ENCODE measurements around the gene ABCB8. TPM values are rescaled to one million over a fixed set of nuclear protein-coding genes. Genes with fewer than 3 reads are reported as not detected.

The ABCB8 gene
- polyA plus RNA-seq, 1 of the 3 experiments (the other 2 are of a cell fraction) = 36.0 TPM

Other genes starting within 250 kb of the ABCB8 start
- gene TMEM176B, start 228.1 kb upstream of the ABCB8 start, polyA plus RNA-seq (2012; rRNA removed) = 0.15 TPM in 1 of 2 replicates, not detected in the other
- gene TMEM176A, start 227.7 kb upstream of the ABCB8 start, polyA plus RNA-seq (2012; rRNA removed) = not detected in 2 replicates
- not detected in 2 replicates for gene AOC1, start 175.9 kb upstream of the ABCB8 start, polyA plus RNA-seq (2012; rRNA removed)
- 2.2 and 6.4 TPM in 2 replicates for gene KCNH2, start 50.1 kb upstream of the ABCB8 start, polyA plus RNA-seq (2012; rRNA removed)
- gene NOS3, start 37.4 kb upstream of the ABCB8 start, polyA plus RNA-seq (2012; rRNA removed) = 0.15 and 0.41 TPM in 2 replicates
- 0.52 and 0.67 TPM in 2 replicates for gene ATG9B, start 4.0 kb upstream of the ABCB8 start, polyA plus RNA-seq (2012; rRNA removed)
- gene ASIC3, start 20.1 kb downstream of the ABCB8 start, polyA plus RNA-seq (2012; rRNA removed) = 4.0 and 4.5 TPM in 2 replicates
- 123 and 125 TPM in 2 replicates for gene CDK5, start 29.4 kb downstream of the ABCB8 start, polyA plus RNA-seq (2012; rRNA removed)
- gene SLC4A2, start 31.1 kb downstream of the ABCB8 start, polyA plus RNA-seq (2012; rRNA removed) = 123 and 167 TPM in 2 replicates
- 125 and 148 TPM in 2 replicates for gene FASTK, start 52.4 kb downstream of the ABCB8 start, polyA plus RNA-seq (2012; rRNA removed)
- 37.8 and 60.6 TPM in 2 replicates for gene TMUB1, start 55.0 kb downstream of the ABCB8 start, polyA plus RNA-seq (2012; rRNA removed)
- 108 and 126 TPM in 2 replicates for gene AGAP3, start 58.0 kb downstream of the ABCB8 start, polyA plus RNA-seq (2012; rRNA removed)
- not detected in 2 replicates for gene GBX1, start 139.2 kb downstream of the ABCB8 start, polyA plus RNA-seq (2012; rRNA removed)
- gene ASB10, start 158.8 kb downstream of the ABCB8 start, polyA plus RNA-seq (2012; rRNA removed) = not detected in 2 replicates
- gene H2BK1, start 182.0 kb downstream of the ABCB8 start, polyA plus RNA-seq (2012; rRNA removed) = not detected in 2 replicates
- gene ABCF2, start 198.8 kb downstream of the ABCB8 start, polyA plus RNA-seq (2012; rRNA removed) = 75.4 and 102 TPM in 2 replicates
- 60.4 and 68.6 TPM in 2 replicates for gene CHPF2, start 204.0 kb downstream of the ABCB8 start, polyA plus RNA-seq (2012; rRNA removed)
- gene SMARCD3, start 220.2 kb downstream of the ABCB8 start, polyA plus RNA-seq (2012; rRNA removed) = 60.5 and 62.8 TPM in 2 replicates

Measured in SK-N-SH (cell line).